CD1c-positive myeloid dendritic cell (primary cell): ENCODE measurements around the gene TMA7.

Experiments
- DNase-seq: peaks from one replicate; pipeline ENCODE4 v3.0.0-alpha.2; 2016; ENCODE audit errors: extremely low spot score

The TMA7 gene

DNA sequence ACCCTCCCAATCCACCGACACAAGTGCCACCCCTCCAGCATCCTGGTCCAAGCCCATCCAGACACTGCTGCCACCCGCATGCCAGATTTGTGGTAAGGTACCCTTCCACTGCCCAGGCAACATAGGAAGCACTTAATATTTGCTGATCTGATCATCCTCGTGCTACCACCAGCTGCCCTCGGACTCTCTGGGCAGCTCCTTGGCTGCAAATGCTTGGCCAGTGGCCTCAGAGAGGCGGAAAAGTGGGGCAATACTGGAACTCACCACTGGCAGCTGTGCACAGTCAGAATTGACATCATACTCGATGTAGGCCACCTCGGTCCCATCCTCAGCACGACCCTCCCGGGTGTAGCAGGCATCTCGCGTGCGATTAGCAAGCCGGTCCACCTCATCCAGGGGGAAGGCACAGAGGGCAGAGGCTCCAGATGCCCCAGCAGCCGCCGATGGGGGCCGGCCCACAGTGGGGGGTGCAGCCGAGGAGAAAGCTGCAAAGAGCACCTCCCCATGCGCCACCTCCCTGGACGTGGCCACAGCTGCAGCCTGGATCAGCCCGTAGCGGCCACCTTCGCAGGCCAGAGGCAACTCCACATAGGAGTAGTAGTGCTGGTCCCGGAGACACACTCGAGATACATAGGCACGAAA lies 16.7 kb upstream of the TMA7 start:
- no peak for DNase-seq

DNA sequence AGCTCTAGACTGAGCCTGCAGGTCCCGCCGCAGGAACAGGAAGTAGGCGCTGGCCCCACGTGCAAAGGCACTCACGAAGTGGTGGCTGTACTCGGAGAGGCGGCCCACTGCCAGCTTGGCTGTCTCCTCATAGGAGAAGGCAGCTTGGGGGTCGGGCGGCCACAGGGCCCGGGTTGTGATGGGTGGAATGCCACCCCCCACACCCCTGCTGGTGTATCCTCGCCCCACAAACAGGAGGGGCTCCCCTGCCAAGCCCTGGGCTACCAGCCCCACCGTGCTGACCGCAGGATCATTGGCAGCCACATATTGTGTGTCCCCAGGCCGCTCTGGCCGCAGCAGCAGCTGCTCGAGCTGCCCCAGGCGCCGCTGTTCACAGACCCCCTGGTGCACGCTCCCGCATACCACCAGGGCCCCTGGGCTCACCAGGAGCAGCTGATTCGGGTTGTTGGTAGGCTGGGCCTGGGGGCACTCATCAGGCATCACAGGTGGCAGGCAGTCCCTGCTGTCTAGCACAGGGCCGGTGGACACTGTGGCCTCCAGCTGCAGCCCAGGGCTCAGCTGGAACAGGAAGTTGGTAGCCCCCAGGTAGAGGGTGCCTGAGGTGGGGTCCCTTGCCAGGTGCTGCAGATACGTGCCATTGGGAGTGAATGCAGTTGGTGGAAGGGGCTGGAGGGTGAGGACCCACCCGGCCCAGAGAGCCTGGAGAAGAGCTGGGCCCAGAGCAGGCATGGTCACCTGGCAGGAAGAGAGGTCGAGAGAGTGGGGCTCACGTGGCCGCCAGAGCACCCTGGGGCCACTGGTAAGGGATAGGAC lies 16.0 kb upstream of the TMA7 start:
- no peak for DNase-seq

DNA sequence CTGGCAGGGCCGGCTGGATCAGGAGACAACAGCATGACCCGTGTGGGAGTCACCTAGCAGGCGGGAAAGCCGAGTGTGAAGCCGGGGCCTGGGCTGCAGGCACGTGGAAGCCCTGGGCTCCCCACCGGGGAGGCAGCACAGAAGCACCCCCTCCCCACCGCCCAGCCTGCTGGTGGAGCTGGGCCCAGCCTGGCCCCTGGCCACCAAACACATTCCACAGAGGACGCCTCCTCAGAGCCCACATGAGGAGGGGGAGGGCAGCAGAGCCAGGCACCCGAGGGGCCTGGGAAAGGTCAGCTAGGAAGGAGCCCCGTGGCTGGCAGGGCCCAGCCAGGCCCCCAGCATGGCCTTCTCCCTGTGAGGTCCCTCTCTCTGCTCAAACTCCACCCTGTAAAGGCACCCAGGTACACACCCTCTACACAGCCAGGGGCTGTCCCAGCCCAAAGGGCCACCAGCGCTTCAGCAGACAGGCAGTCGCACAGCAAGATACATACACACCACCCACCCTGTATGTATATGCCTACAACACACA lies 14.7 kb upstream of the TMA7 start:
- DNase-seq, result no peak

DNA sequence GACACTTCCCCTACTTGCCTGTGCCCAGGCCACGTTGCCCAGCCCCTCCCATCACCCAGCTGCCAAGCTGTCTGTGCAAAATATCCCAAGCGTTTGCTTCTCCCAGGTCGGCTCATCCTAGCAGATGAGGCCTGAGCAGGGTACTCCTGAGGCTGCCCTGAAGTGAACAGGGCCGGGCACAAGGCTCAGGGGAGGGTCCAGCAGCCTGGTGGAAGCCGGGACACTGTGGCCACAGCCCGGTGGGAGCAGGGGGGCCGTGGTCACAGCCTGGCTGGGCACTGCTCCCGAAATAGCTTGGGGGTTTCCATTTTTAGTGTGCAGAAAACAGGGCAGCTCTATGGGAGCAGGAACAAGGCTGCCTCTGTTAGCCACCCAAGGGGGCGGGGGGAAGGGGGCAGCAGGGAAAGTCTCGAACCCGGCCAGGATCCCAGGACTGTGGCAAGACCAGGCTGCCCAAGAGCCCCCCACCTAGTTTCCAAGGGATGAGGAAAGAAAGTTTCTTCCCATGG lies 13.6 kb upstream of the TMA7 start:
- DNase-seq, result no peak

DNA sequence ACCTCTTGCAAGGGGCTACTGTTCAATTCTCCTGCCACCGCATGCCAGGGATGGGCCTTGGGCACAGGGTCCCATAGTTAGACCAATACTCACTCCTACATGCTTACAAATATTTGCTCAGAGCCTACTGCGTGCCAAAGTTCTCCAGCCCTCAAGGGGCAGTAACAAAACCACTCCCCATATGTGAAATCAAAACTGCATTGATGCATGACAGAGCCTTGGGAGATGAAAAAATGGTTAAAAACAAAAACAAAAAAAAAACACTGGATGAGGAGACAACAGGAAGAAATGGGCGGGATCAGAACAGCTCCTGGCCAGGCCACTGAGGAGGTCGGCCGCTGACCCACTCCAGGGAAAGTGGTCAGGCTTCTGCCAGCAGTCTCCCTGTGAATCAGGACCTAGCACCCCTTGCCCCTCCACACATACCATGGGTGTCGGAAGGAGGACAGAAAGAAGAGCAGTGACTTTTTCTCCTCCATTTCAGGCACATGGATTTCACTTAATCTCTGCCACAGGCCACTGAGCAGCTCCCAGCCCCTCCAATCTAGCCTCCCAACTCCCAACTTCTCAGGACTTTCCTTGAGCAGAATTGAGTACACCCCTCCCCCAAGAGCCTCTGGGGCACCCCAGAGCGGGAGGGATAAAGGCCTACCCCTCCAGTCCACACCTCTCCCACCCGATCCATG lies 13.0 kb upstream of the TMA7 start:
- DNase-seq, result no peak

DNA sequence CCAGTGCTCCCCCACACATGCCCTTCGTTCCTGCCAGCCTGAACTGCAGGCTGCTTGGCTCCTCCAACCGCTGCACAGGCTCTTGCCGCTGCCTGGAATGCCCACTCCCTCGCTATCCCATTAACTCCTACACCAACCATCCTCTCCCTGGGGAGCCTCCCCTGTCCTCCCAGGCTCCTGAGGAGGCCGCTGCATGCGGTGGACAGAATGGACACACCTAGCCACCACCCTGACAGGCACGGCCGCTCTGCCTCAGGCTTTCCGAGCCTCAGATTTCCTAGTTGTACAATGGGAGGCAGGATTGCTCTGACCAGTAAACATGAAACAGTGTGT lies 12.5 kb upstream of the TMA7 start:
- no peak for DNase-seq

DNA sequence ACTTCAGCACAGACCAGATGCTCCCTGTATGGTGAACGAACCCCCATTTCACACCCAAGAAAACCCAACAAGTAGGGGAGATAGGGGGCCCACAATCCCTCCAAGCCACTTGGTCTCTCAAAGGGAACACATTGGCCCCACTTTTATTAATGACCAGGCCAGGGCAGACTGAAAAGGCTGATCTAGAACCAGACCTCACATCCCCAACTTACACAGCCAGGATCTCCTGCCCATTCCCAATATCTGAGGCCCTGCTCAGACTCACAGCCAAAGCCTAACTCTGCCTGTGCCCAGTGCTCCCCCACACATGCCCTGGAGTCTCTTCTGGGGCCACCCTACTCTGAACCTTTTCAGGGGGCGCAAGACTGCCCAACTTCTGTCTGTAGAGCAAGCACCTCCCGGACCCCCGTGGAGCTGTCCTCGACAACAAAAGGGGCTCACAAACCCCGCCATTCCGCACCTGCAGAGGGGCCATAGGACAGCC lies 11.9 kb upstream of the TMA7 start:
- no peak for DNase-seq

DNA sequence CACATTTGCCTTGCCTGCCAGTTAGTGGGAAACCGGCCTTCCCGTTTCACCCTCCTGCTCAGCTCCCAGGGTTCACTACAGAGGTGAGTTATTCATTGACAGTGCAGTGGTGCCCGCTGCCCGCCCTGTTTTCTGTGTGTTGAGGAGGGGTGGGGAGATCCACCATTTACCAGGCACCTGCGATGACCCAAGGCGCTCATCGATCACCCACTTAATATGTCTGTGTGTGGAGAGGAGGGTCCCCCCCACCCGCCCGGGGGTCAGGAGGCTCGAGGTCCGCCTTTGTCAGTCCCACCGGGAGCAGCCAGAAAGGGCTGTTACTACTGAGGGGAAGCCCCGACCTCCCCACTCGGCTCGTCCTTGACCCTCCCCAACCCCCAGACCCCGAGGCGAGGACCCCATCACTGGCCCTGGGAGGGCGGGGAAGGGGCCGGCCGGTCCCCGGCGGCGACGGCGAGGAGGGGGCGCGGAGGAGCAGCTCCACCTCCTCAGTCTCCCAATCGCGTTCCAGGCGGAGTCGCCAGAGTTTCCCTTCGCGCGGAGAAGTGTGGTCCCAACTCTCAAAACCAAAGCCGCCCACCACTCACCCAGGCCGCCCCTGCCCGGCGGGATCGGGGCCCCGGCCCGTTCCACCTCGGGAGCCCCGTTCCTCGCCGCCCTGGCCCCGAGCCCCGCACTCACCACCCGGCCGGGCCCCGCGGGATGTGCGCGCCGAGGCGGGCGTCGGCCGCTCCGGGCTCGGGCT lies 11.3 kb upstream of the TMA7 start:
- peak; percentile 5 for DNase-seq

DNA sequence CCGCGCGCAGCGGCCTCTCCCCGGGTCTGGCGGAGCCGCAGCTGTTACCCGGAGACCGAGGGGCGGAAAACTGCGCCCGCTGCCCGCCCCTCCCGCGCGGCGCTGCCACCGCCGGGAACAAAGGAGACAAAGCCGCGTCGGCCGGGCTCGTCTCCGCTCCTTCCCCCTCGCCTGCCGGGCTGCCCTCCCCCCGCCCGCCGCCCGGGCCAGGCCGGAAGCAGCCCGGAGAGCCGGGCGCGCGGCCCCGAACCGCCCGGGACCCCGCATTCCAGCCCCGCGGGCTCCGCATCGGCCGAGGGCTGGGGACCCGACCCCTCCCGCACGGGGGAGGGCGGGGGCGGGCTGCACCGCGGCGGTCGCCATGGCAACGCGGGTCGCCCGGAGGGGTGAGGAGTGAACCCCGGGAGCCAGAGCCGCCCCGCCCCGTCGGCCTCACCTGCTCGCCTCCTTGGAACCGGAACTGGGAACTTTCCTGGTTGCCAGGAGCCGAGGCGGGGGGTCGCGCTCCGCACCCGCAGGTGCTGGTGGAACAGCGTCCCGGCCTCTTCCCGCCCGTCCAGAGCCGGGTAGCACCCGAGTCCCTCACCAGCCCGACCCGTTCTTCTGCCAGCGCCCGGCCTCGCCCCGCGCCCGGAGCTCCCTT lies 10.6 kb upstream of the TMA7 start:
- DNase-seq, result peak; percentile 56

DNA sequence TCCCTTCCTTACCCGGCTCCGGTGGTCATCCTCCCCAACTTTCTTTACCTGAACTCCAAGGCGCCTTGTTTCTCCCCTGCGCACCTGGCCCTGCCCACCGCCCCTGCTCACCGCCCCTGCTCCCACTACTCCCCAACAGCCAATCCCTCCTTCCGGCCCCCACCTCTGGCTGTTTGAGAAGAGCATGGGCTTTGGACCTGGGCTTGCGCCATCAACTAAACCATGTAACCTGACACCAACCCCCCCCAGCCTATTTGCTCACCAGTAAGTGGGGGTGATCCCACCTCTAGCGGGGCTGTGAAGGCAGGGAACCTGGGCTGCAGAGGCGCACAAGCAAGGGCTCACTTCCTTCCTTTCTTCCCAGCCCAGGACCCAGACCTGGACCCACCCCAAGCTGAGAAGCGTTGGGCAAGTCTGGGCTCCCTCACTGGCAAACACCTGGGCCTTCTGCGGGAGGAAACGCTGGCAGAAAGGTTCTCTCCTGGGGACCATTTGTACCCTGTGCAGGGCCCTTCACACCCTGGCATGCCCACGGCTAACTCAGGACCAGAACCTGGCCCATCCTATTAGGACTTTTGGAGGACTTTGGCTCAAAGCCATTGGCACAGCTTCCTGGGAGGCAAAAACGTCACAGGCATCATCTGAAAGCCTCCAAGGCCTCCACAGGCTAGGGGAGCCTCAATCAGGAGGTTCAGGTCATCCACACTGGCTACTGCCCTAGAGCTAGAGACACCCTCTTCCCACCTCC lies 9.9 kb upstream of the TMA7 start, which contains the start of gene PLXNB1:
PLXNB1 (minus strand) TSS at position 127 of the 748 bp plus-strand sequence. CDS start 5,475 bp downstream, outside the sequence.
- no peak for DNase-seq

DNA sequence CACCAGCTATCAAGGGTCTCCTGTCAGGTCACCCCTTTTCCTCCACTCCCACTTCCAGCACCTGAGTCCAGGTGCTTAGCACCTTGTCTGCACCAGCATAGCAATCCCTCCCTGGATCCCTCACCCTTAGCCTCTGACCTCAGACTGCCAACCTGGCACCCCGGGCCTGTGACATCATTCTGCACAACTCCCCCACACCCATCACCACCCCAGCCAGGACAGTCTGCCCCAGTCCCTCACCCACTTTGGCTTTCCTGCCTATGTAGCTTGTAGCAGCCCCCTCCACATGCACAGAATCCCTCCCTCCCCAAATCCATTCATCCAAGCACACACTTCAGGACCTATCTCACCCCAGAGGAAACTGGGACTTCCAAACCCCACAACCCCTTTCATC lies 9.4 kb upstream of the TMA7 start:
- no peak for DNase-seq

DNA sequence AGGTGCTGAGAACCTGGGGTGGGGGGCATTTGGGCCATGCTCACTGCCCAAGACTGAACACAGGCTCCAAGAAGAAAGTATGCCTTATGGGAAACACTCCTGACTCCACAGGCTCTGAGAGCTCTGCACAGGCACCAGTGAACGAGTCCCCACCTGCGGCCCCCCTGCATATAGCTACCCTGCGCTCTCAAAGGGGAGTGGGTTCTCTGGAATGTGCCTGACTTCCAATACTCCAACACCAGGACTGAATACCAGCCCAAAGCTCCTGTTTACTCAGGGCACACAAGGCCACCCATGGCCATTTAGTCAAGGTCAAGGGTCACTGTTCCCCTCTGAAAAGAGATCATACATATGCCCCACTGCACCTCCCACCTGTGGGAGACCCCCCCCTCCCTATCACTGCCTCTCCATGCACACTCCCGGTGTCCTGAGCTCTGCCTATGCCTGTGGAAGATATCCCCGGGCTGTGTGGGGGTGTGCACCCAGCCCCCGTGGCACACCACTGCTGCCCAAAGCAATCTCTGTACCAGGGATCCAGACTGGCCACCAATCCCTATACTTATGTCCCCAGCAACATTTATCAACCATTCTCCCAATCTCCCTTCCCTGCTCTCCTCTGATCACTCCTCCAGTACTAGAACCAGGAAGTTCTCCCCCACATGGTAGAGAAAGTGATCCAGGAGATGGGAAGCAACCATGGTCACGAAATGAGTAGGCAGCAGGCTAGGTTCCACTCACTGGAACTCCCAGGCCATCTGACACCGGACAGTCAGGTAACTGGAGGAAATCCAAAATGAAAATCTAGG lies 8.6 kb upstream of the TMA7 start:
- DNase-seq, result peak; percentile 29

DNA sequence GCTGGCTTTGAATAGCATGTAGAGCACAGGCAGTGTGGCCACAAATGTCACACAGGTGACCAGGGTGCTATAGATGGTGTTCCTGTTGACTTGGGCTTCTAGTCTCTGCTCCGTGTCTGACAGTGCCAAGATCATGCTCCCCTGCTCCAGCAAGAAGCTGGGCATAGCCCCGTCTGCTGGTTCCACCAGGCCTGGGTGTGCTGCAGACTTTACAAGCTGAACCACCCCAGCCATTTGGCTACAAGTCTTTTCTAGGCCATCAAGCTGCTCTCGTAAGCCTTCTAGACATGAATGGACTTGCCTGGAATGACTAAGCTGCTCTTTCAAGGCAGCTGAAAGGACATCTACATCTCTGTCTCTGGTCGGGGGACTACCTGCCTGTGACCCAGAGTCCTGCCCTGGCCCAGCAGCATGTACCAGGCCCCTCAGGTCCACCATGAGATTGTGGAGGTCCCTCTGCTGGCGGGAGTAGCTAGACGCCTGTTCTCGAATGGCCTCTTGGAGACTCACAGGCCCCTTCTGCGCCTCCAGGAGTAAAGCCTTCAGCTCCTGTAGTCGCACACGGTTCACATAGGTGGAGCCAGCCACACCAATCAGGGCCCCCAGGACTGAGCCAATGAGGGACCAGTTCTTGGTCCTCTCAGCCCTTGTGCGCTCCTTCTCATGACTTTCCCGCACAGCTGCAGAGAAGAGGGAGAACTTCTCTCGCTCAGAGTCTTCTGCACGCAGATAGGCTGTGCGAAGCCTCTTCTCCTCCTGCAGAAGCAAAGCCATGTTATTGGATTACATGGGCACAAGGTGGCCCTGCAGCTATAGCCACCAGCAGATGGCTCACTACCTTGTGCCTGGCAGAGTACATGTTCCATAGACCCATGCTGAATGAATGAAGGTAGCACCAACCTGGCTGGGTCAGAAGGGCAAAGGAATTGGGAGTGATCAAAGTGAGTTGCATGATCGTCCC lies 7.4 kb upstream of the TMA7 start:
- no peak for DNase-seq

DNA sequence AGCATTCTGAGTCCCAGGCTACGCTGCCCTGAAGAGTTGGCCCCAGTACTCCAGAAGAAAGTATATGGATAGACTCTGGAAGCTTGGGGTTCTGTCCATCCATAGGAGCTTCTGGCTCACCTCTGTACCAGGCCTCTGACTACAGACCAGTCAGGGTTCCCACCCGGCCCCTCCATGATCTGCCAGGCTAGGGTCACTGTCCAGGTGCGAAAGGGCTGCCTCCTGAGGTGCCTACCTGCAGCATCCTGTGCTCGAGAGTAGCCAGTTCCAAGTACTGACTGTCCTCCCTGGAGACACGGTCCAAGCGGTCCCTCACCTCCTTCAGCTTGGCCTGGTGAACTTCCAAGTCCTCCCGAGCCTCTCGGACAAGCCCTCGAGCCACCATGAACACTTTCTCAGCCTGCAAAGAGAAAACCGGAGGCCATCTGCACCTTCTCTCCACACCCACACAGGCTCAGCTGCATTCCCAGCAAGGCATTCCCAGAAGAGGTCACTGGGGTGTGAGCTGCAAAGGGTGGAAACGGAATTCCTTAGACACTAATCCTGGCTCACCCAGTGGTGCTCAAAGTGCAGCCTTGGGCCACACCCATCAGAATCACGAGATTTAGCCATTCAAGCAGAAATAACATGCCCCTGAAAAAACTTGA lies 6.5 kb upstream of the TMA7 start:
- DNase-seq, result no peak

DNA sequence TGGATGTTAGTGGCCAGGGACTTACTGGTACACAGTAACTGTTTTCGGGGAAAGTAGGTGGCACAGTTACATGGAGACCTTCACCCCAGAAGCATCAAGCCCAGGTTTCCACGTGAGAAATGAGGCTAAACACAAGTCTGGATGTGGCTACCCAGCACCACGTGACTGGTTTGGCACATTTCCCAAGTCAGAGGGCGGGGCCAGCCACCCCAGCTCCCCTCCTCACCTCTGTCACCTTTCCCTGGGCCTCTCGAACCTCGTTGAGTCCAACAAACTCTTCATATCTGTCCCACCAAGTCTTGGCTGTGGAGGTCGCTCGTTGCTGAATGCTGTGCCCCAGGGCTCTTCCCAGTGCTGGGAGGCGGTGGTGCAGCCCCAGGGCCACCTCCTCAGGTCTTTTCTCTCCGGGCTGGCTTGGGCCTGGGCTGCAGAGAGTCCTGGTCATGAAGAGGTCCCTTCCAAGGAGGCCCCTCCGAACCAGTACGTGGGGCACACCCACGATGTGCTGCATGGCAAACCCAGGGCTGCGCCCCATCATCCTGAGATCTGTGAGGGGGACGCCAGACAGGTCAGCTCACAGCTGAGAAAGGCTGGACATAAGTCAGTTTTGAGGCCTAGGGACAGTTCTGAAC lies 5.3 kb upstream of the TMA7 start:
- no peak for DNase-seq

DNA sequence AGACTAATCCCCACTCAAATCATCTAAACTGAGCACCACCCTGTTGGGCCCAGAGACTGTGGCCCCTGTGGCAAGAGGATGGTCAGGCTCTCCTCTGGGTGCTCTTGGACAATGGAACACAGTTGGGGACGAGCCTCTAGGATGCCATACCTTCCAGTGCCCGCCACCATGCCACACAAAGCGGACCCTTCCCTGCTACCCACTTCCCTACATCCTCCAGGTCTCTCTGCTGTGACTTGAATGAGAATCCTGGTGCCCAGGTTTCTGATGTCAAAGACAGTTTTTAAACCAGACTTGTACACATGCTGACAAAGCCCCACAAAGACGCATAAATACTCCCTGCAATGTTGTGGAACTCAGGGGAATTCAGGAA lies 4.8 kb upstream of the TMA7 start:
- DNase-seq, result no peak

DNA sequence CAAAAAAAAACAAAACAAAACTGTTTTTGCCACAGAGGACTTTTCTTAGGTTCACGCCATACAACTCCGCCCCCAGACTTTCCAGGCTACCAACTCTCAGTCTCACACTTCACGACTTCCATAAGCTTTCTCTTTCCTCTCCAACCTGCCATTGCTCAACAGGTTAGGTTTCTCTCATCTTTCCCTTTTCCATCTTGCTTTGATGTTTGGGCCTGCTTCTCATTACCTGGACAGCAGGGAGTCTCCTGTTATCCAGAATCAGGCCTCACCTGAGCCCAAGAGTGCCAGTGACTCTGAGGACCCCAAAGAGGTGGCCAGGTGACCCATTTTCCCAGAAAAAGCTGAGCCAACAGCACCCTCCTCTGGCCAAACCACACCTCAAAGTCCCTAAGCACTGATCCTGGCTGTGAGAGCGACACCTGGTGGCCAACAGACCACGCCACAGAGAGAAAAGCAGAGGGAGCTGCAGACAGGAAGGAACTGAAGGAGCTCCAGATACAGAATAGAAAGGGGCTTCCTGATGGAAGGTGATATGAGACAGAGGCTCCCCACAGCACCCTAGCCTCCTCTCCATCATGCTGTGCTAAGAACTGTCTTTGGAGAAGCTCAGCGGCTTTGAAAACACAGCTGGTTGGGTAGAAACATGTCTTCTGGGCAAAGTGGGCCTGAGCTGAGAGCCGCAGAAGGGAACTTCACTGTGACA lies 4.1 kb upstream of the TMA7 start:
- DNase-seq, result peak; percentile 88
